HG02938 (cell line): ENCODE measurements around the gene COL18A1.
"Not testable (repeated sequence)": the region's sequence is repeated elsewhere in the genome, so short reads cannot be mapped to it uniquely, and the experiment has no call there.

Experiments used
- ATAC-seq: cut with Tn5 transposase; IDR thresholded peaks from one replicate; pipeline ENCODE4 v1.9.1; 2021; ENCODE audit warnings: mild to moderate bottlenecking, moderate library complexity; ENCODE audit not compliant: unreplicated experiment

Gene COL18A1

DNA sequence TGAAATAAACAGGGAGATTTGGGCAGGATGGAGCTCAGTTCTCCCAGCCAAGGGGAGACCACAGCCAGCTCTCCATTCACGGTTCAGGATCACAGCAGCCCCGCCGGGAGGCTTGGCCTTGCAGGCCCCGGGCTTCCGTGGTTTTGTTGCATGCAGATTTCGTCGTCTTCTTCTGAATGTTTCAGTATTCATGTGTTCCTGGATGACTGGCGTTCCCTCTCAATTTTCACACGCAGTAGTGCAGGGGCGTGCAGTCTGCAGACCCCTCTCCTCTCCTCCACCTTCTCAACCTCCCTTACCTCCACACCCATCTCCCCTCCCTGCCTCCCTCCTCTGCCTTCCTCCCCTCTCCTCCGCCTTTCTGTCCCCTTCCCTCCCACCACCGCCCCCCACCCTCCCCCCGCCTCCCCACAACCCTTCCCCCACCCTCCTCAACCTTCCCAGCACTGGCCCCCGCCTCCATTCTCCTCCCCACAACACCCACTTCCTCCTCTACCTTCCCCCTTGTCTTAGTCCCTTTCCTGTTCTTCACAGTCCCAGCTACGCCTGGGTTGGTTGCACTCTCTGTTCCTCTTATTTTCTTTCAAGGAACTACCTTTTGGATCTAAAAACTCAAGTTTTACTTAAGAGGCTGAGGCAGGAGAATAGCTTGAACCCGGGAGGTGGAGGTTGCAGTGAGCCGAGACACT is 145.7 kb downstream of the COL18A1 start:
- ATAC-seq = no peak

DNA sequence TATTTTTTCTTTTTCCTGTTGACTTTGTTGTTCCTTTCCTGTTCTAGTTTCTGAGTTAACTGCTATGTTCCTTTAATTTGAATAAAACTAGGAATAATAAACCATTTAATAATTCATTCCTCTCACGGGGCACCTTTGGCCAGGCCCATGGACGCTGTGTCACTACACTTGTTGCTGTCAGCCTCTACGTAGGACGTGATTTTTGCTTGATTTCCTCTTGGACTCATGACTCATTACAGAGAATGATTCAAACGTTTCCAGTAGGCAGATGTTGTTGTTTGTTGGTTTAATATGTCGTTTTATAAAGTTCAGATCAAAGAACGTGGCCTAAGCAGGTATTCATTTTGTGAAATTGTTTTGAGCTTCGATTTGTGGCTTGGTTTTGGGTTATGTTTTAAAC is 146.4 kb downstream of the COL18A1 start:
- ATAC-seq = no peak

DNA sequence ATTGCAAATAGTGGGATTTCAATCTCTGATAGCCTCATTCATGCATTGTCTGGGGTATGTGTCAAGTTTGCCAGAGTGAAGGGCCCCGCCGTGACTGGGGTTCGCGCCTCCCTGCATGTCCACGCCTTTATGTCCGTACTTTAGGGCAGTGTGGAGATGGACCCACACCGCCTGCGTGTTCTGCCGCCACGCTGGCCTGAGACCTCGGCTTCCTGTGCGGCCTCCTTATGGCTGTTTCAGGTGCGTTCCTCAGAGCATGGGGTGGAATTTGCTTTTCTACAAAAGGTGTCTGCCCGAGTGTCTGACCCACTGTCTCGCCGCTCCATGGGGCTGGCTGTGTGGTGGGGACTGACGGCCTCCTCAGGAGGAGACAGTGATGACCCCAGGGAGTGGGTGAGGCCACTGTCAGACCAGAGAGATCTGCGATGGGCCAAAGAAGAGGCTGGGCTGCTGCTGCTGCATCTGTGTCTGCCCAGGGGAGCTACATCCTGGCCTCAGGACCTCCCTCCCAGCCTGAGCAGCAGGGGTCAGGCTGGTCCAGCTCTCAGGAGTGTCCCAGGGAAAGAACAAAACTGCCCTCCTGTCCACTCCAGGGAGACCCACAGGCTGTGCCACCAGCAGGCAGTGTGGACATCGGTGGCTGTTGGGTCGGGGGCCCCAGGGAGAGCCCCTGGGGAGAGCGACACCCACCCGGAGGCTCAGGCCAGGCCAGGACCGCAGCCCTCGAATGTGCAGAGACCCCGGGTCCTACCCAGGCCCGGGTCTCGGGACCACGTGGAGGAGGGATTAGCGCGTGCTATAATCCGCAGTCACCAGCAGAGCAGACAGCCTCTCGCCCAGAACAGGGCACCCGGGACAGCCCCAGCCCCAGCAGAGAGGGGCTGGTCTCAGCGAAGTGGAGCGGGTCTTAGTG is 147.1 kb downstream of the COL18A1 start:
- ATAC-seq = no peak

DNA sequence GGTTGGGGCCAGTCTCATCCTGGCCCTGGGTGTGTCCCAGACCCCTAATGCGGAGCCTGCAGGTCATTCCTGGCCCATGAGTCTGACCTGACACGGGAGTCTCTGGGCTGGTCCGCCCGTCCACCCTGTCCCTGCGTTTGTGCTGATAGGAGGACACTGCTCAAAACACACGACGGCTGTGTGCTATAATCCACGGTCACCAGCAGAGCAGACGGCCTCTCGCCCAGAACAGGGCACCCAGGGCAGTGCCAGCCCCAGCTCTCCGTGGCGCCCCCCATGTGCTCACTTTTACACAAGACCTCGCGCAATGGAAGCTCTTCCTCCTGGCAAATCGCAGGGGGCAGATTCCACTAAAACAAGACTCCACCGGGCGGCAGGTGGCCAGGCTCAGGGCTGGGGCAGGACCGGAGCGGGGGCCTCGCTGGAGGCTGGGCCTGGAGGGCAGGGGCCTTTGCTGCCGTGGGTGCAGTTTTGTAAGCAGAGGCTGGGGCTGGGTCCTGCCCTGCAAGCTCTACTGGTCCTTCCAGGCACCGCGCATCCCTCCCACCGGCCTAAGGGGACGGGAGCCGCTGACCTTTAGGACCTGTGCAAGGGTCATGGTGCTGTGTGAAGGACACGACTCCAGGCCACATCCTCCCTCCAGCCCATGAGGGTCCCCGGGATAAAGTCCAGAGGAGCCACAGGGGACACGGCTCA is 147.9 kb downstream of the COL18A1 start:
- no peak for ATAC-seq

DNA sequence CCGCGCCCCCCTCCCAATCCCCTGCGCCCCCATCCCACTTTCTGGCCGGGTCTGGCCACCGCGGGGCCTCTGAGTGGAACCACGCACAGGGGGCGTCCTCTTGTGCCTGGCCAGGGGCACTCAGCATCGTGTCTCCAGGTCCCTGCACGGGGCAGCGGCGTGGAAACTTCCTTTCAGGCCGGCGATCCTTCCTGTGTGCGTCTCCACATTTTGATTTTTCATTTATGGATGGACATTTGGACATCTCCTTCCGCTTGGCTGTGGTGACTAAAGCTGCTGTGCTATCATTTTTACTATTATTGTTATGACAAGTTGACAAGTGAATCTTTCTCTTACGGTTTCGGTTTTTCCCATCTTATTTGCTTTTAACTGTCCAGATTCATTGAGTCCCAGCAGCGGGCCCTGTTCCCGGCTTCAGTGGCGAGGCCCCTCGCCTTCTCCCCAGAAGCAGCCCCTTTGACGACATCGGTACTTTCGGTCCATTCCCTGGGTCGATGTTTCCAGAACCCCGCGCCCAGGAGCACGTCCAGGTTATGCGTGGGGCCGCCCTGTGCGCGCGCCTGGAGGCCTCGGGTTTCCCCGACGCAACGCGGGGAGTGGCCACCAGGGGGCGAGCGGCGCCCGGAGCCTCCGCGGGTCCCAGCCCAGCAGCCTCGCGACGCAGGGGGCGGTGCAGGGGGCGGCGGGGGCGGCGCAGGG is 149.7 kb downstream of the COL18A1 start:
- no peak for ATAC-seq

DNA sequence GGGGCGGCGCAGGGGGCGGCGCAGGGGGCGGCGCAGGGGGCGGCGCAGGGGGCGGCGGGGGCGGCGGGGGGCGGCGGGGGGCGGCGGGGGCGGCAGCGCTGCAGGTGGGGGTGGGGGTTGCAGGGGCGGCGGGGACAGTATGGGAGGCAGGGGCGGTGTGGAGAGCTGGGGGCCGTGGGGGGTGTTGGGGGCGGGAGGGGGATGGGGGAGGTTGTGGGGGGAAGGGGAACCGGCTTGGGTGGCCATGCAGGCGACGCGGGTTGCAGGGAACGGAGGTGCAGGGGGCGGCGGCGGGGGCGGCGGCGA is 150.2 kb downstream of the COL18A1 start:
- no peak for ATAC-seq

DNA sequence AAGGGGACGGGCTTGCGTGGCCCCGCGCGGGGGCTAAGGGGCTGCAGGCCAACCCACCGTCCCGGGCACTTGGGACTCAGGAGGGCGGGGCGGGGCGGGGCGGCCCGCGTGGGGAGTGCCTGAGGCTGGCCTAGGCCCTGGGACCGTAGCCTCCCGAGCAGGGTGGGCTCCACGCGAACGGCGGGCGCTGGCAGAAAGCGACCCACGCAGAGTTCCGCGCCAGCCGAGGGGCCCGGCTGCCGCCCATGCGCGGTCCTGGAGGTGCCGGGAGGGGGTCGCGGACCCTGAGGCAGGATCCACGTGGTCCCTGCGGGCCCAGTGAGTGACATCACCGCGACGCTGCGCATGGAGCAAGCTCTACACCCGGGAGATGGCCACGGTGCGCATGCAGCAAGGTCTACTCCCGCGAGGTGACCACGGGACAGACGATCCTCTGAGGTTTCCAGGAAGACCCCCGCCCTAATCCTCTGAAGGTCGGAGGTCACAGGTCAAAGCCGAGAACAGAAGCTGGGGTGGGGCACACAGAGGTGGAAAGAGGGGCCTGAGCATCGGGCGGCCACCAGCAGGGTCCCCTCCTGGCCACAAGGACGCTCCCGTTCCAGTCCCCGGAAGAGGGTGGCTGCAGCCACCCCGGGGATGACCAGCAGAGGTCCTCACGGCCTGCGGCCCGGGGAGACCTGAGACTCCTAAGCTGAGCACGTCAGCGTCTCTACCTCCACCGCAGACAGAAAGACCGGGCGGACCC is 150.8 kb downstream of the COL18A1 start:
- peak; percentile 54 for ATAC-seq

DNA sequence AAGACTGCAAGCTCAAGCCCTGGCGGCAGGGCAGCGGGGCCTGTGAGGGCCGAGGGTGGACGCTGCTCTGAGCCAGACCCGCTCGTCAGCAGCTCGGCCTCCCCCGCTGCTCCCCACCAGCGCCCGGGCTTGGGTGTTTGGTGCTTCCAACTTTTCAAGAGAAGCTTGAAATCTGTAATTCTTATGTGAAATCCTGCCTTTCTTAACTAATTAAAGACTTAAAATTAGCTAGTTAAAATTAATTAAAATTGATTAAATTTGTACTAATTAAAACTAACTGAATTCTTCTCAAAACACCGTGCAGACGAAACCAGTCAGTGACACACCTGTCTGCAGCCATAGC is 151.3 kb downstream of the COL18A1 start:
- ATAC-seq = no peak

DNA sequence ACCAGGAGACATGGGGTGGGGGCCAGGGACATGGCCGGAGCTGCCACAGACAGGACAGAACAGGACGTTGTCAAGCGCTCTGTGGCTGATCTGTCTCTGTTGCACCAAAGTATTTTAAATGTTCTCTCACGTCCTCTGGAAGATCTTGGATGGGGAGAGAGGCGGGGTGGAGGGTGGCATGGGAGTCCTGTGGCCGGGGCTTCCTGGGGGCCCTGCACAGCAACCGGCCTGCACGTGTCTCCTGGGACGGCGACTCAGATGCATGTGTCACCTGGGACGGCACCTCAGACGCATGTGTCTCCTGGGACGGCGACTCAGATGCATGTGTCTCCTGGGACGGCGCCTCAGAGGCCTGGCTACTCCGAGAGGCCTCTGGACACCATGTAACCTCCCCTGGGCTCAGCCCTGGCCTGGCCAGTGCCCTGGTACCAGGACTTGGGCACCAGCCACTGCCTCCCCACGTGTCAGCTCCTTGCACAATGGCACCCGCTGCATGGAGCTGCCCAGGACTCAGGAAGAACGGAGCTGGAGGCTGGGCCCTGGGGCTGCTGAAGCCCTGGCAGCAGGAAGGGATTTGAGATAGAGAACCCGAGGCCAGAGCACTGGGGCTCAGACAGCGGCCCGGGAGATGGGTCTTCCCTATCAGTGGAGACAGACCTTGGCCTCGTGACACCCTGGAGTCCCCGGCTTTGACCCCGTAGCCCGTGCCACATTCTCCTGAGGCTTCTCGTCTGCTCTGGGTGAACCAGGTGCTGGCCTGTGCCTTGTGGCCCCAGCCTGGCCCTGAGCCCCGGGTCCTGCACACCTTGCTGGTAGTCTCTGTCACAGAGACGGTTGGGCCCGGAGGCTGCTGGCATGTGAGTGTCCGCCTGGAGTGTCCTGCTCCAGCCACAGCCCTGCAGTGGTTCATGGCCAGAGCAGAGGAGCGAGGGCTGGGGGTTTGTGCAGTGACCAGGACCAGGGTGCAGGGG is 152.0 kb downstream of the COL18A1 start:
- ATAC-seq = no peak

DNA sequence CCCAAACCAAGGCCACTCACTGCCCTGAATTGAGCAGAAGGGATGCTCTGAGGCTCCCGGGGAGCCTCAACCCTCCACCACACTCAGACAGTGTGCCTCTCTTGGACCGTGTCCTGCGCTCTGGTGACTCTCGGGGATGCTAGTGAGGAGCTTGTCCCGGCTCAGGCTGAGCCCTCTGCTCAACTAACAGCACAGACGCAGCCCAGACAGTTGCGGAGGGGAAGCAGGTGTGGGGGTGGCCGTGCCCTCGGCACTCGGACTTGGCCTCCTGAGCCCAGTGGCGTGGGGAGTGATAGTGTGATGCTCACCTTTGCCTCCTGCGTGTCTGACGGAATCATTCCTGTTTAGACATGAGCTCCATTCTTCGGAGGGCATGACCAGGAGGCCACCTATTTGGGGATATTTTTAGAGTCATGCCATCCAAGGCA is 152.7 kb downstream of the COL18A1 start:
- ATAC-seq = no peak

DNA sequence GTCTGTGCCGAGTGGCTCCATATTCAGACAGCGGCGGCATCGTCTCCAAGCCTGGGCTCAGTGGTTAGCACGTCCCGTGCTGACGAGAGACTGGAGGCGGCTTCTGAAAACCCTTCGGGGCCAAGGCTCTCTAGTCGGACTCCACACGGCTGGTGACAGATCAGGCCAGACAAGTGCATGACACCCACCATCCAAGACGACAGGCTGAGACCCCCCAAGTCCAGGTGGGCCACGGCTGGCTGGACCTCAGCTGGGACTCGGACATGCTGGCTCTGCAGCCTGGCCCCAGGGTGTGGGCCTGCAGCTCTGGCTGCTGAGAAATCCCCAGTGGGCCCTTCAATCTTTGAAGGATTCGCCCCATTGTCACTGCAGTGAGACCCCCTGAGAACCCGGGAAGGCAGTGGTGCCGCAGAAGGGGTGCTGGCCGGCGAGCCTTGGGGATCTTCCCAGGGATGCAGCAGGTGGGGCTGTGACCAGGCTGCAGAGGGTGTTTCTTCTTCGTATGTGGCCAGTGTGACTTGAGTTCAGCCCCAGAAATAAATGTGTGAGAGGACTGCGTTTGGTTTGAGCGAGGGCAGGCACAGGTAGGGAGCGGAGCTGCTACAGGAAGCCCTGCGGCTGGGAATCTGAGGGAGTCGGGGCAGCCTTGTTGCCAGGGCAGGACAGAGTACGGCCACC is 153.2 kb downstream of the COL18A1 start:
- ATAC-seq = no peak

DNA sequence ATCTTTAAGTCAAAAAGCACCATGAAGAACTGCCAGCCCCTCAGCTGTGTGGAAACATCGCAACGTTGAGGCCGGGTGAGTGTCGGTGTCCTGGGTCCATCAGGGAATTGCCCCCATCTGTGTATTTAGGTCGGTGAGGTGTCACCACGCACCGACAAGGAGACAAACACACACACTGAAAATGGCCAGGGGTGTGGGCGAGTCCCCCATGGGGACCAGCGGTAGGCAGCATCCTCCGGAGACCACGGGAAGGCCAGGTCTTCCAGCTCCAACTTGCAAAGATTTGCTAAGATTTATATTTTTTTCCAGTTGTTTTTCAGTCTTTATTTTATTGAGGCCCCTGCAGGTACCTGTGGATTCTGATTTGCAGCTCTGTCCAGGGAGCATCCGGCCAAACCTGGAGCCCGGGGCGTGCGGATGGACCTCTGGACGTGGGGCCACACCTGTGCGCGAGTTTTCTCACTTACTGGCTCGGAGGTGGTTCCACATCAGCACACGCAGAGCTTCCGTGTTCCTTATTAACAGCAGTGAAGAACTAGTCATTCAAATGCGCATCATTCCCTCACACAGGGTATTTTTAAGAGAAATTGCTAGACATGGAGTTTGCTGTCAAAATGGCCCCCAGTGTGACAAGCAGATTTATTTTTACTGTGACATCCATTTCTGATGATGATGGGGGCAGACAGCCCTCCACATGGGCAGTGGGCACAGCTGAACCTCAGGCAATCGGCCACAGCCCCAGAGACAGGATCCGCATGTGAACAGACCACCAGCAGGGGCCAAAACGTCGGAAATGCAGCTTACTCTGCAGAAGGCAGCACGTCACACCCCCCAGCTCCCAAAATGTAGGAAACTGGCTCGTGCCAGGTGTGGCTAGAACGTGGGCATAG is 154.5 kb downstream of the COL18A1 start:
- no peak for ATAC-seq

DNA sequence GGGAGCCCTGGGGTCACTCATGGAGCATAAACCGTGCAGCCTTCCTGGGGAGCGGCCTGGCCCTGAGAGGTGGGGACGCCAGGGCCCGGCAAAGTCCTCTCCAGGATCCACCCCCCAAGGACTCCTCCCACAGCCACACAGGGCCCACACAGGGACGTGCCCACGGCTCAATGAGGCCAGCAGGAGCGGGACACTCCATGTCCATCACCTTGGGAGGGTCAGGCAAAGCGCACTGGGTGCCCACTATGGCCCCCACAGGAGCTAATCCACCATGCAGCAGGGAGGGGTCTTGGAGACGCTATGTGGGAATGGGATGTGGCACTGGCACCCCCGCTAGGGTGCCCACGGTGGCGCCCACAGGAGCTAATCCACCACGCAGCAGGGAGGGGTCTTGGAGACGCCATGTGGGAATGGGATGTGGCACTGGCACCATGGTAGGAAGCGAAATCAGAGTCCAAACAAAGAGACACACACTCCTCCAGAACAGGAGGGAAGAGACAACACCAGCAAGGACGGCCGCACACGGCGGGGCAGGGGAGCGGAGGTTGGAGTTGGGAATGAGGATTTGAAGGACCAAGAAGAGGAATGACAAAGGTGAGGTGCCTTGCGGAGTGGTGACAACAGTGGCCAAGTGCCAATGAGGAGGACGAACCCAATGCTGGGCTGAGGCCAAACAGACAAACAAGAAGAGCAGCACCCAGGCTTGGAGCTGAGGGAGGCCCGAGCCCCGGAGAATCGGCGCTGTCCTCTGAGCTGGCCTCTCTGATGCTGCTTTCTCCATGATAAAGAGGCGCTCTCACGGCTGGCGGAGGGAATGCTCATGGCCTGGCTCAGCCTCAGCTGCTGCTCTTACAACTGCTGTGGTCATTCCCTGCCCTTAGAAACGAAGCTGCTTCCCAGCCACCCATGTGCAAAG is 155.4 kb downstream of the COL18A1 start:
- no peak for ATAC-seq

DNA sequence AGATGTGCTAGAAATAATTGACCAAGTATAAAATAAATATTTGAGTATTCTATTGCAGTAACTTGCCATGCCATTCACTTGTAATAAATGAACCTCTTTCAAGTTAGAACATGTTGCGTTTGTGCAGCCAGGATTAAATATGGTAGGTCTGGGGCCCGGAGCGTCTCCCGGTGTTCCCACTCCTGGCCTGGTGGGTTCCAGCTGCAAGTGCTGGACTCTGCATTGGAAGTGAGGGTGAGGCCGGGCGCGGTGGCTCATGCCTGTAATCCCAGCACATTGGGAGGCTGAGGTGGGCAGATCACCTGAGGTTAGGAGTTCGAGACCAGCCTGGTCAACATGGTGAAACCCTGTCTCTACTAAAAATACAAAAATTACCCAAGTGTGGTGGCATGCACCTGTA is 156.3 kb downstream of the COL18A1 start:
- ATAC-seq = not testable (repeated sequence)

DNA sequence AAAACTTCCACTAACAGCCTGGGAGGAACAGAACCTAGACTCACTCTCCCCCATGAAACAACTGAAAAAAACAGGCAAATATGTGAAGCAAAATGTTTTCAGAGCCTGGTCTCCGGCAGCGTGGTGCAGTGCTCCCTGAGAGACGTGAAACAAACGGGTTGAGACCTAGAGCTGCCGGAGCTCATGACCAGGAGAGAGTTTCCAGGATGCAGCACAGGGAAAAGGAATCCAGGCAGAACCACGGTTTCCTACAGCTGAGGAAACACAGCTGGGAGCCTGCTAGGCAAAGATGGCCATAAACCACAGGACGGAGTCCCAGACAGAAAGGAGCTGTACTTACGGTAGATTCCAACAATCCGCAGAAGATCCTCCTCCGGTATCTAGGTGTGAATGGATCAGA is 157.4 kb downstream of the COL18A1 start:
- ATAC-seq = no peak

DNA sequence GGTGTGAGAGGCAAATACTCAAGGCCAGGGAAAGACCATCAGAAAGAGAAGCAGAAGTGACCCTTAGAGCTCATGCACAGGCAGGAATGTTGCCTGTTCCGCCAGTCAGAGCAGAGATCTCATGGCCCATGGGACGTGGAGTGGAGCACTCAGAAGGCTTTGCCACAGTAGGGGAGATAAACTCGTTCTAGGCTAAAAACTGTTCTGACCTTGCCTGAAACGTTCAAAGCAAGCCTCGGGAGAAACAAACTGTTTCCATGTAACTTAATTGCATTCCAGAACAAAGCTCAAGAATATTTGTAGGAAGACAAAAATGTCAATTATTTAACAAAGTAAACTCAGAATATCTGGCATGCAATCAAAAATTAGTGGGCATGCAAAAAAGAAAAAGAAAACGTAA is 158.0 kb downstream of the COL18A1 start:
- no peak for ATAC-seq
